GM10248 (cell line): ENCODE data around the gene ACAP3.

ENCODE experiments used
- CTCF ChIA-PET: fragments of 300-600 bp; sonication (Branson Sonifier 250); formaldehyde crosslinking; extraction: SDS; loops from one replicate; lab custom pipeline; 2021; ENCODE audit warnings: antibody characterized with exemption; lab: Yijun Ruan, JAX
- POLR2A ChIA-PET: fragments of 350-650 bp; sonication (Branson Sonifier 250); formaldehyde crosslinking; extraction: SDS; loops from one replicate; lab custom pipeline; 2020; ENCODE audit warnings: antibody characterized with exemption; lab: Yijun Ruan, JAX
- DNase-seq: peaks from one replicate; pipeline ENCODE4 v3.0.0; 2012; ENCODE audit errors: extremely low spot score
- TF ChIP-seq, protein P1 (sequence below): IDR thresholded peaks from 2 replicates; pipeline ENCODE4 v1.5.1; 2012; ENCODE audit warnings: mild to moderate bottlenecking, low read depth; ENCODE audit errors: extremely low read depth, missing control alignments, control extremely low read depth

ACAP3 gene

DNA sequence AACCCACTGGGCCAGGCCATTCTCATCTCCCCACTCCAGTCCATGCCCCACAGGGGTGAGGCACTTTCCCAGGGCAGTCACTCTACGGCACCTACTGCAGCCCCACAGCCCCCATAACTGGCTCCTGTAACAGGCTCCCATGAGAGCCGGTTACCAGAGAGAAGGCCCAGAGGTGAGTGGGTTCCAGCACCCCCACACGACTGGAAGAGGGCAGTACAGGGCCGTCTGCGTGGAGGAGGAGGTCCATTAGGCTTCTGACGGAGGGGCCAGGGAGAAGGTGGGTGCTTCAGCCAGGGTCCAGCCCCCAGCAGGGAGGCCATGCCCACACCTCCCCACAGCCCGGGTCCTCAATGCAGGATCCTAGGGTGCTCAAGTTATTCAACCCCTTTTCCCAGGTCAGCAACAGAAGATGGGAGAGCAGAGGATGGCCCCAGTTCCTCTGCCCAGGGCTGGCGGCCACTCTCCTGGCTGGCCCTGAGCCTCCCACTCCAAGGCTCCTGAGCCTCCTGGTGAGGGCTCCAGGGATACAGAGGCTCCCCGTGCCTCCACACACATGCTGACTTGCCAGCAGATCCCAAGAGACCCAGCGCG, 1.6 kb downstream of the ACAP3 start:
- POLR2A ChIA-PET = no interaction called here
- DNase-seq = no peak
- CTCF ChIA-PET = interaction anchor here (1.1 kb wide), 1 partner anchor 67 kb away, joined by 4 read pairs; no protein-coding TSS in a partner anchor
- TF ChIP-seq, protein P1, sequence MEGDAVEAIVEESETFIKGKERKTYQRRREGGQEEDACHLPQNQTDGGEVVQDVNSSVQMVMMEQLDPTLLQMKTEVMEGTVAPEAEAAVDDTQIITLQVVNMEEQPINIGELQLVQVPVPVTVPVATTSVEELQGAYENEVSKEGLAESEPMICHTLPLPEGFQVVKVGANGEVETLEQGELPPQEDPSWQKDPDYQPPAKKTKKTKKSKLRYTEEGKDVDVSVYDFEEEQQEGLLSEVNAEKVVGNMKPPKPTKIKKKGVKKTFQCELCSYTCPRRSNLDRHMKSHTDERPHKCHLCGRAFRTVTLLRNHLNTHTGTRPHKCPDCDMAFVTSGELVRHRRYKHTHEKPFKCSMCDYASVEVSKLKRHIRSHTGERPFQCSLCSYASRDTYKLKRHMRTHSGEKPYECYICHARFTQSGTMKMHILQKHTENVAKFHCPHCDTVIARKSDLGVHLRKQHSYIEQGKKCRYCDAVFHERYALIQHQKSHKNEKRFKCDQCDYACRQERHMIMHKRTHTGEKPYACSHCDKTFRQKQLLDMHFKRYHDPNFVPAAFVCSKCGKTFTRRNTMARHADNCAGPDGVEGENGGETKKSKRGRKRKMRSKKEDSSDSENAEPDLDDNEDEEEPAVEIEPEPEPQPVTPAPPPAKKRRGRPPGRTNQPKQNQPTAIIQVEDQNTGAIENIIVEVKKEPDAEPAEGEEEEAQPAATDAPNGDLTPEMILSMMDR = peak; percentile 31

DNA sequence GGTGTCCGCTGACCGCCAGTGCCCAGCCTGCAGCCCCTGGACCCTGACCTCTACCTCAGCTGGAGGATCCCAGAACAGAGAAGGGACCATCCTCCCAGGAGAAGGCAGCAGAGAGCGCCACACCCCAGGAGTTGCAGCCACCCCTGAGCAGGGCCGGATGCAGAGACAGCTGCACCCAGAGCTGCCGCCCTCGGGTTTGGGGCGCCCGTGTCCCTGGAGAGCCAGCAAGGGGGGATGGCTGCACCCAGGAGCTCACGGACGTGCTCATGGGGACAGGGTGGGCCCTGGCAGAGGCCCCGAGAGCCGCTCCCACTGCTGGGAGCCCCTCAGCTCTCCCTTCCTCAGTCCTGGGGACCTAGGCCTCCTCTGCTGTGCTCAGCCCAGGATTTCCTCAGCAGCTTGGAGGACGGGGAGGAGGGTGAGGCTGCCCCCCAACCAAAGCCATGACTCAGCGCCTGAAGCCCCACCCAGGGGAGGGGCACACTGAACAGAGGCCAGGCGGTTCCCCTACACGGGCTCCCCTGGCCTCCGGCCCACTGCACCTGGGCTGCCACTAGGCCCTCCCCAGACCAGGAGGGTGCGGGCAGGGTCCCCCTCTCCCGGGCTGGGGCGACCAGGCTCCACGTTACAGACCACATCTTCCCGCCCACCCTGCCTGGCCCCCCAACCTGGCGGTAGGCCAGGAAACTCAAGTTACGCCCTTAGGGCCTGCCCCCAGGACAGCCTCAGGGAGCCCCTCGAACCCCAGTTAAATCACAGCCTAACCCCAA, 2.2 kb downstream of the ACAP3 start:
- ChIA-PET CTCF (interaction anchor here (0.8 to 1.2 kb wide), 4 partner anchors 14 to 604 kb away, joined by 3 to 6 read pairs (median 4); no protein-coding TSS in a partner anchor), POLR2A (no interaction called here)
- peak; percentile 70 for DNase-seq
- TF ChIP-seq, protein P1 = no peak

DNA sequence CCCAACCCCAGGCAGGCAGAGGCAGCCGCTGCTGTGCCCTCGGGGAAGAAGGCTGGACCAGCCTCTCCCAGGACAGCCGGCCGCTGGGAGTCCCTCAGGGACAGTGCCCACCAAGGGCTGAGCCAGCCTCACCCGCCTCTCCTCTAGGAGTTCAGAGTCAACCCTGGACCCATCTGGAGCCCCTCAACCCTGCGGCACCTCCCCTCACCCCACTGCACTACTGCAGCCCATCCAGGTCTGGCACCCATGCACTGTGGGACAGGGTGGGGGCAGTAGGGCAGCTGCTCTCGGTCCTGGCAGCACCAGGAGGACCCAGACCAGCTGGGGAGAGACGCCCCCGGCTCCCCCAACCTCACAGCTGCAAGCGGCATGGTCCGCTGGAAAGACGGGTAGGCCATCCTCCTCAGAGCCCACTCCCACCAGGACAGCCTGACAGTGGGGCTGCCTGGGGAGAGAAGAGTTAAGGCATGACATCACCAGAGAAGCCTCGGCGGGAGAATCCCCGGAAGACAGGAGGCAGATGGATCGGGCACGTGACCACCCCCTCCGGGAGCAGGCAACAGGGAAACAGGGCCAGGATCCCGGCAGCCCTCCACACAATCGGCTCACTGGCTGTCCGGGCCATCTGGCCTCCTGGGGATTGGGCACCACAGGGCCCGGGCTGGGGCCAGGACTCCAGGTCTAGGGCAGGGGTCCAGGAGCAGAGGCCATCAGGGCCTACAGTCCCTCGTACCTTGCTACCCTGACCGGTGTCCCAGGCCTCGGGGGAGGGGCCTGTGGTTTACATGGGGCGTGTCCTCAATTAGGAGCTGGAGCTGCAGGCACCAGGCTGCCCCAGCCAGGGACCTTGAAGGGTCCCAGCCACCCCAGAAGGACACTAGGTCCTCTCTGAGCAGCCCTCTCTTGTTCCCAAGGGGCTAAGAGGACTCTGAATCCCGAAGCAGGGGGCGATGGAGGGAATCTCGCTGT, 3.1 kb downstream of the ACAP3 start:
- ChIA-PET POLR2A (no interaction called here), CTCF (interaction anchor here (0.8 to 1.2 kb wide), 4 partner anchors 13 to 605 kb away, joined by 3 to 6 read pairs (median 4); no protein-coding TSS in a partner anchor)
- no peak for DNase-seq
- TF ChIP-seq, protein P1 = no peak

GRCh38 chr1:1303736-1304135, 4.0 kb downstream of the ACAP3 start:
- DNase-seq = no peak
- POLR2A ChIA-PET = no interaction called here
- TF ChIP-seq, protein P1 = no peak
- CTCF ChIA-PET = no interaction called here

- TF ChIP-seq, protein P1 = no peak
- POLR2A ChIA-PET = no interaction called here
- CTCF ChIA-PET = no interaction called here
- DNase-seq = no peak
Measured at GRCh38 chr1:1302951-1303509, 4.7 kb downstream of the ACAP3 start.
